HG02588 (cell line): ENCODE data around the gene SEC14L6.

Experiments
- ATAC-seq: cut with Tn5 transposase; IDR thresholded peaks from one replicate; pipeline ENCODE4 v1.9.1; 2021; ENCODE audit warnings: mild to moderate bottlenecking, moderate library complexity; ENCODE audit not compliant: unreplicated experiment

SEC14L6 gene

DNA sequence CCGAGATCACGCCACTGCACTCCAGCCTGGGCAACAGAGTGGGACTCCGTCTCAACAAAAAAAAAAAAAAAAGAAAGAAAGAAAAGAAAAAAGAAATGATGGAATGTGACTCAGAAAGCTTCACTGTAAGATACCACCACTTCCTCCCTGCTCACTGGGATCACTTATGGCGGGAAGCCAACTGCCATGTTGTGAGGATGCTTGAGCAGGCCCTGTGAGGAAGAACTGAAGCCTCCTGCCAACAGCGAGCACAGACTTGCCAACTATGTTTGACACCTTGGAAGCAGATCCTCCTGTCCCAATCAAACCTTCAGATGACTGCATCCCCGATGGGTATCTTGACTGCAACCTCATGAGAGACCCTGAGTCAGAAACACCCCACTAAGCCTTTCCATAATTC, 8.3 kb downstream of the SEC14L6 start:
- ATAC-seq, result no peak

DNA sequence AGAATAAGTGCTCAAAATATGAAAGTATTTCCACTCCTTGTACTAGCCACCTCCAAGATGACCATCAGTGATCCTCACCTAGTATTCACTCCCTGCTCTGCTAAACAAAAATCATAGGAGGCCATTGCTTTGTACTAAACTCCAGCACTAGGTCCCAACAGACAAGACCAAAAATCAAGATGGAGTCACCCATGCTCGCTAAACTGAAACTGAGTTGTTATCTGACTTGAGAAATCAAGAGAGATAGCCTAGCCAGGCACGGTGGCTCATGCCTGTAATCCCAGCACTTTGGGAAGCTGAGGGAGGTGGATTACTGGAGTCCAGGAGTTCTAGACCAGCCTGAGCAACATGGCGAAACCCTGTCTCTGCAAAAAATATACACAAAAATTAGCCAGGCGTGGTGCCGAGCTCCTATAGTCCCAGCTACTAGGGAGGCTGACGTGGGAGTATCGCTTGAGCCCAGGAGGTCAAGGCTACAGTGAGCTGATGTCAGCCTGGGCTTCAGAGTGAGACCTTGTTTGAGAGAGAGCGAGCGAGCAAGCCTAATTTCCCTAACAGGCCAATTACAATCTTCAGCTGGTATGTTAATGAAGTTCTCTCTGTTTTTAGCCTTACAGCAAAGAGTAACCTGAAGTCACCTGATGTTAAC, 9.3 kb downstream of the SEC14L6 start:
- no peak for ATAC-seq

DNA sequence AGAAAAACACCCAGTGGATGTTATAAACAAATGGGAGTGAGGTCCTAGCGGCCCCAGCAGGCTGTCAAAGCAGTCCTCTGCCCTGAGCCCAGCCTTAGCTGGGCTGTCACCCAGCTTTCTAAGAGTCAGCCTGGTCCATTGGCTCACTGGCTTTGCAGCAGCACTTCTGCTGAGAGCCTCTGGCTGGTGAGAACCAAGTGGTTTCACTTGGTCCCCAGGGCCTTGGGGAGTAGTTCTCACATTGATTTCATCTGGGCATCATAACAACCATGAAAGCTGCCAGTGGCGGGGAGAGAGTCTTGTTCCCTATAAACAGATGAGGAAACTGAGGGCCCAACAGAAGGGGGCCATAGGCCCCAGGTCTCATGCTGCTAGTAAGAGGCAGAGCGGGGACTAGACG, 11.4 kb downstream of the SEC14L6 start:
- ATAC-seq, result no peak

DNA sequence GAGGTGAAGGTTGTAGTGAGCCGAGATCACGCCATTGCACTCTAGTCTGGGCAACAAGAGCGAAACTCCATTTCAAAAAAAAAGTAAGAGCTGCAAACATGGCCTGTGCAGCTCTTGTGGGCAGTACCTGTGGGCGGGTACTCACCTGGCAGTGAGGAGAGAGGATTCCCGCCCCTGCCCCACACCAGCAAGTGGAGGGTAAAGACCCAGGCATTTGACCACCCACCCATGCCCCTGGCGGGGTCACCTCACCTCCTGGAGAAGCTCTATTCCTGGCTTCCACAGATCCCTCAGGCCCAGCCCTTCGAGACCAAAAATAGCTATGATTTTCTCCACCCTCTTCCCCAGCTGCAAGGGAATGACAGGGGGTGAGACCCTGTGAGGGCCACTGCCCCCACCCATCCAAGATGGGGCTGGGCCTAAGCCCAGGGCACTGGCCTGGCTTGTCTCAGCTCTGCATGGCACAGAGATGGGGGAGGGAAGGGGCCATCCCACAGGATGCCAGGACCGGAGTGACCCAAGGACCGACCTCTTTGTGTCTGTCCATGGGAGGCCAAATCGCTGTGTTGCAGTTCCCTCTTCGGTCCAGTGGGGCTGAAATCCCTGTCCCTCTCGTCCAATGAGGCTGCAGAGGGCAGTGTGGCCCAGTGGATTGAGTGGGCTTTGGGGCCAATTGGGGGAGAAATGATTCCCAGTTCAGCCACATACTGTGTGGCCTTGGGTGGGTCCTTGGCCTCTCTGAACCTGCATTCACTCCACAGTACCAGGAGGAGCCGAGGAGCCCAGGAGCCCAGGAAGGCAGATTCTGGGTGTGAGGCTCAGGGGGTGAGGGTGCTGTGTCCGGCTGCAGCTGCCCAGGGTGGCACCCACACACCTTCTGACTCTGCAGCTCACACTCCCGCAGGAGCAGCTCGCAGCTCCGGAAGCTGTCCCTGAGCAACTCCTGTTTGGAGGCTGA, 14.6 kb downstream of the SEC14L6 start:
- ATAC-seq, result no peak

DNA sequence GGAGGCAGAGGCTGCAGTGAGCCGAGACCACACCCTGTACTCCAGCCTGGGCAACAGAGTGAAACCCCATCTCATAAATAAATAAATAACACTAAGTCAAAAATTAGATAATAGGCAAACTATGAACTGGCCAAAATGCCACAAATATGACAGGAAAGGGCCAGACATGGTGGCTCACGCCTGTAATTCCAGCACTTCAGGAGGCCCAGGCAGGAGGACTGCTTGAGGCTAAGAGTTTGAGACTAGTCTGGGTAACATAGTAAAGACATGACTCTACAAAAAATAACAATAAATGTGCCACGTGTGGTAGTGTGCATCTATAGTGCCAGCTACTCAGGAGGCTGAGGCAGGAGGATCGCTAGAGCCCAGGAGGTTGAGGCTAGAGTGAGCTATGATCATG, 19.9 kb downstream of the SEC14L6 start:
- ATAC-seq, result no peak

DNA sequence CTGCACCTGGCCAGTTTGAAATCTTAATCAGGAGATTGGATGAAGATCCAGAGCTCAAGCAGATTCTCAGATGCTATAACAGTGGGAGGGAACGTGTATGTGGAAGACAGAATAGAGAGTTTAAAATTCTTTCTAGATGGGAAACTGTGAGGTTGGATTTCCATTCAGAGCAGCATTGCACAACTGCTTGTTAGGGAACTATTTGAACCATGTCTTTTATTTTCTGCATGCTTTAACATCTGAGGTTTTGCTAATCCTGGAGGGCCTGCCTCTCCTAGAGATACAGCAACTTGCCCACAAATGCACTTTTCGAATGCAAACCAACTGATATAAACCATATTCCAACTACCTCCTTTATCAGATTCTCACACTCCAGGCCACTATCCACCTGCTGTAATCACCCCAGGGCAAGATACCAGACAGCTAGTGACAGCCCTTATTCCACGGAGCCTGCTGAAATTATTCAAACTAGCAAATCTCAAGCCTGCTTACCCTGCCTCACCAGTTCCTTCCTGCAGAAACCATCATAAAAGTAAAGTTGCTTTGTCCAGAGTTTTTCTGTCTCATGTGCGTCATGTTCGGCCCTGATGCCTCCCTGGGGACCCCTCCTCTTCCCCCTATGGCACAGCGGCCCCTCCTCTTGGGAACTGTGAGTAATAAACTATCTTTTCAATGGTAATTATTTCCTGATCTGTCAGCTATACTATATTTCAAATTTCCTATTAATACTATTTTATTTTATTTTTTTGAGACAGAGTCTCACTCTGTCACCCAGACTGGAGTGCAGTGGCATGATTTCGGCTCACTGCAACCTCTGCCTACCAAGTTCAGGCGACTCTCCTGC, 22.7 kb downstream of the SEC14L6 start:
- no peak for ATAC-seq

DNA sequence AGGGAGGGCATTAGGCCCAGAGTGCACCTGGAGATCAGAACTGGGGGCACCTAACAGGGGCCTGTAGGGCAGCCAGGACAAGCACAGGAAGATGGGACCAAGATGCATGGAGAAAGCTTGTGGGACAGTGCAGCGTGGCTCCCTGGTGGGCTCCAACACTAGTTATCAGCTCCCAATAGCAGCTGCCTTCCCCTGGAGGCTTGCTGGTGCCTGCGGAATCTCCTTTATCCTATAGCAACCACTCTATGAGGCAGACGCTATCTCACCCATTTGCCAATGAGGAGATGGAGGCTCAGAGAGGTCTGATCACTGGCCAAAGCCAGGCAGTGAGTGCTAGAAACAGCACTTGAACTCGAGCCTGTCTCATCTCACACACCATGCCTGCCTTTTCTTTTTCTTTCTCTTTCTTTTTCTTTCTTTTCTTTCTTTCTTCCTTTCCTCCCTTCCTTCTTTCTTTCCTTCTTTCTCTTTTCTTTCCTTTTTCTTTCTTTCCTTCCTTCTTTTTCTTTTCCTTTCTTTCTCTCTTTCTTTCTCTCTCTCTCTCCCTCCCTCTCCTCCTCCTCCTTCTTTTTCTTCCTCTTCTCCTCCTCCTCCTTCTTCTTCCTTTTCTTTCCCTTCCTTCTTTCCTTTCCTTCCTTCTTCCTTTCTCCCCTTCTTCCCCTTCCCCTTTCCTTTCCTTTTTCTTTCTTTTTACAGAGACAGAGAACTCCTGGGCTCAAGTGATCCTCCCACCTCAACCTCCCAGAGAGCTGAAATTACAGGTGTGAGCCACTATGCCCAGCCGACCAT, 25.0 kb downstream of the SEC14L6 start:
- no peak for ATAC-seq

DNA sequence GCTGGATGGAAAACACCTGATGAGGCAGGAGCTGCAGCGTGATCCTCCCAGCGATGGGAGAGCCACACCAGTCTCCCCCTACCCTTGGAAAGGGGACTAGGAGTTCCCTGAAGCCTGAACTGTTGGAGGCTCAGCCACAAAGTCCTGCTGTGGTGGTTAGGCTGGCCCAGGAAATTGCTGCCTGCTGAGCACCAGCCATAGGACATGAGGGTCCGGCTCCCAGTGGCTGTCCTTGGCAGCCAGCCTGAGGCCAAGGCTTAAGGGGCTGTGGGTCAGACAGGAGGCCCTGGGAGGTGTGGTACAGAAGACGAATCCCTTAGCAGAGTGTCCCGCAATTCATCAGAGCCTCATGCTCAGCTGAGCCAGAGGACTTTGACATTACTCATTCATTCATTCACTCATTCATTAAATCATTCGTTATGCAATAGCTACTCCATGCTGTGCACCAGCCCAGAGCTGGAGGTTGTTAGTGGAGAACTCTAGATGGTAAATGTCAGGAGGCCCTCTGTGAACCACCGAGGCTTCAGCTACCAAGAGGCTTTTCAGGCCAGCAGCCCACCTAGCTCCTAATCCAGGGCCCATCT, 26.6 kb downstream of the SEC14L6 start:
- no peak for ATAC-seq

DNA sequence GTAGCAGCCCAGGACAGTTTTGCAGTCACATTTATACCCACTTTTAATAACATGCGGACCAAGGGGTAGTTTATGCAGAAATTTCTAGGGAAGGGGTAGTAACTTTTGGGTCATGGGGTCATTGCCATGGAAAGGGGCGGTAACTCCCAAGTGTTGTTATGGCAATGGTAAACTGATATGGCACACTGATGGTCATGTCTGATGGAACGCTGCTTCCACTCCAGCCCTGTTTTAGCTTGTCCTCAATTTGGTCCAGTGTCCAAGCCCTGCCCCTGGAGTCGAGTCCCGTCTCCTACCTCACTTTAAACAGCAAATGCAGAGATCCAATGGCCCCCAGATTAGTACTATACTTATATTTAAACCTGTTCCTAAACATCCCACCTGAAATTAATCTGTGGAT, 29.8 kb downstream of the SEC14L6 start:
- ATAC-seq, result no peak

DNA sequence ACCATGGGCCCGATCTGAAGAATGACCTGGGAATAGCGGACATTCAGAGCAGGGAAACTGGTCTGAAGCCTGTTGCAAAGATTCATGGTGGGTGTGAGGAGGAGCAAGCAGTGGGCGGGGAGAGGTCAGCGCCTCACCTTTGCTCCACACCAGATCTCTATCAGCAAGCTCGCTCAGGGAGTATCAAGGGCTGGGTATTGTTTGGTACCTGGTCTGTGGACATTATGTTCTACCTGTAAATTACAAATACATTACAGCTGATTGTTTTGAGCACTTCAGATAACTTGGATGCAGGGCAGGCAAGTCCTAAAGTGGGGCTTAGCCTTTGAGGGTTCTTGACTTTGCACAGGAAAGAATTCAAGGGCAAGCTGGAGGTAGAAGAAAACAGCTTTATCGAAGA, 30.3 kb downstream of the SEC14L6 start:
- no peak for ATAC-seq

DNA sequence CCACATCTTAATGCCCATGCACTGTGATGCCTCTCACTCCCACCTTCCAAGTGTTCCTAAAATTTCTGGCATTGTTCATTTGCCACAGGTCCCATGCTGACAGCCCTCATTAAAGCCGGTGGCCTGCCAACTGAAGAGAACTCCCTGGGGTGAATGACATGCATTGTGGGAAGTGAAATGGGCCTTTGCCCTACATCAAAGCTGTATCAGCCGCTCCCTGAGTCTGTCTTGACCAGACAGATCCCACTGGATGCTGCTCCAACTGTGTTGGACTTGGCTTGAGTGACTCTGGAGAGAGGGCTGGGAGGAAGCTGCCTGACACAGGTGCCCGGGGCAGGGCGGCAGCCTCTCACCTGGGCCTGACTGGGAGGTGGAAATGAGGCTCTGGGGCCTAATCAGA, 32.3 kb downstream of the SEC14L6 start:
- ATAC-seq, result no peak

DNA sequence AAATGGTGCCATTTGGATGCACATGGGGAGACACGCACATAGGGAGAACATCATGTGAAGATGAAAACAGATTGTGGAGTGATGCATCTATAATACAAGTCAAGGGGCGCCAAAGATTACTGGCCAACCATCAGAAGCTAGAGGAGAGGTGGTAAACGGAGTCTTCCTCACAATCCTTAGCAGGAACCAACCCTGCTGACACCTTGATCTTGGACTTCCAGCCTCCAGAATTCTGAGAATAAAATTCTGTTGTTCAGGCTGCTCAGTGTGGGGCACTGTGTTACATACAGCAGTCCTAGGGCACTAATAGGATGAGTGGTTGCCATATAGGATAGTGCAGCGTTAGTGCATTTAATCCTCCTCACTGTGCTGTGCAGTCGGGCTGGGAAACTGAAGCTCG, 33.1 kb downstream of the SEC14L6 start:
- no peak for ATAC-seq

DNA sequence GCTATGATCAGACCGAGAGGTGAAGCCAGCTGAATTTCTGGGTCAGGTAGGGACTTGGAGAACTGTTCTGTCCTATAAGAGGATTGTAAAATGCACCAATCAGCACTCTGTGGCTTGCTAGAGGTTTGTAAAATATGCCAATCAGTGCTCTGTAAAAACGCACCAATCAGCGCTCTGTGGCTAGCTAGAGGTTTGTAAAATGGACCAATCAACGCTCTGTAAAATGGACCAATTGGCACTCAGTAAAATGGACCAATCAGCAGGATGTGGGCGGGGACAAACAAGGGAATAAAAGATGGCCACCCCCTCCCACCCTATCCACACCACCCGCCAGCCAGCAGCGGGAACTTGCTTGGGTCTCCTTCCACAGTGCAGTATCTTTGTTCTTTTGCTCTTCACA, 34.6 kb downstream of the SEC14L6 start:
- ATAC-seq, result no peak

DNA sequence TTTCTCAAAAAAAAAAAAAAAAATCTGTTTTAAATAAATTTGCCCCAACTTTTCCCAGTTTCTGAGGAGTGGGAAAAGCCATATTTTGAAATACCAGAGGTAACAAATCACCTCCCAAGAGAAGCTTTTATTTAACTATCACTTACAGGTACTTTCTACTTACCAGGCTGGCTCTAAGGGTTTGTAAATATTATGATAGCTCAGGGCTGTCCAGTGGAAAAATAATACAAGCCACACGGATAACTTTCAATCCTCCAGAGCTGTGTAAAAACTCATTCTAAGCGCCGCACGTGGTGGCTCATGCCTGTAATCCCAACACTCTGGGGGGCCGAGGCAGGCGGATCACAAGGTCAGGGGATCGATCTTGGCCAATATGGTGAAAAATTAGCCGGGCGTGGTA, 35.4 kb downstream of the SEC14L6 start:
- no peak for ATAC-seq

DNA sequence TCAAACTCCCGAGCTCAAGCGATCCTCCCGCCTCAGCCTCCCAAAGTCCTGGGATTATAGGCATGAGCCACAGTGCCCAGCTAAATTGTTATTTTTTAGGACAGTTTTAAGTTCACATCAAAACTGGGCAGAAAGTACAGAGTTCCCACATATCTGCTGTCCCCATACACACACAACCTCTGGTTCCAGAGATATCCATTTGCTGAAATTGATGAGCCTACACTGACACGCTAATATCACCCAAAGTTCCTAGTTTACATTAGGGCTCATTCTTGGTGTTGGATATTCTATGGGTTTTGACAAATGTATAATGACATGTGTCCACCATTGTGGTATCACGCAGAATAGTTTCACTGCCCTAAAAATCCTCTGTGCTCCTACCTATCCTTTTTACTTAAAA, 38.3 kb downstream of the SEC14L6 start:
- no peak for ATAC-seq

DNA sequence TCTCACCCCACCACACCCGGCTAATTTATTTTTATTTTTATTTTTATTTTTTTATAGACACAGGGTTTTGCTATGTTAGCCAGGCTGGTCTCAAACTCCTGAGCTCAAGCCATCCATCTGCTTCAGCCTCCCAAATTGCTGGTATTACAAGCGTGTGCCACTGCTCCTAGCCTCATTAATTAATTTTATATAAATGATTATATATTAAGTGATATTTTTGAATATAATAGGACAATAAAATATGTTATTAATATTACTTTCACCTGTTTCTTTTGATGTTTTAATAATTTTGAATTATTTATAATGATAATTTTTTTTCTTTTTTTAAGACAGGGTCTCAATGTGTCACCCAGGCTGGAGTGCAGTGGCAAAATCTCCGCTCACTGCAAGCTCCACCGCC, 38.9 kb downstream of the SEC14L6 start:
- no peak for ATAC-seq

DNA sequence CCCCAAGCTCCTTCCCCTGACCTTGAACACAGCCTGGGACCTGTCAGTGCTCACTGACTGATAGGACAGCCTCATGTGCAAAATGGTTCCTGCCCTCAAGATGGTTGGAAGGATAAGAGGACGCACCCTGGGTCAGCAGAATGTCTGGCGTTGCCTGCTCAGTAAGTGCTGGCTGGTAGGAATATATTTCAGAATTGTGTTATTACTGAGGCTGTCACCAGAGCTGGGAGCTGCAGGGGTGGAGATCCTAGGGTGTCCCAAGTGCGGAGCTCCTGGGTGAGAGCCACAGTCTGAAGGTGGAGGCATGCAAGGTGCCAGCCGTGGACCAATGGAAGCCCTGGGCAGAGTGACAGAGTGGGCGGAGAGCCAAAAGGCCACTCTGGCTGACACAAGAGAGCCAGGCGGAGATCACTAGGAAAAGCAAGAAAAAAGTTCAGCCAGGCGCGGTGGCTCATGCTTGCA, 40.0 kb downstream of the SEC14L6 start:
- ATAC-seq, result no peak

DNA sequence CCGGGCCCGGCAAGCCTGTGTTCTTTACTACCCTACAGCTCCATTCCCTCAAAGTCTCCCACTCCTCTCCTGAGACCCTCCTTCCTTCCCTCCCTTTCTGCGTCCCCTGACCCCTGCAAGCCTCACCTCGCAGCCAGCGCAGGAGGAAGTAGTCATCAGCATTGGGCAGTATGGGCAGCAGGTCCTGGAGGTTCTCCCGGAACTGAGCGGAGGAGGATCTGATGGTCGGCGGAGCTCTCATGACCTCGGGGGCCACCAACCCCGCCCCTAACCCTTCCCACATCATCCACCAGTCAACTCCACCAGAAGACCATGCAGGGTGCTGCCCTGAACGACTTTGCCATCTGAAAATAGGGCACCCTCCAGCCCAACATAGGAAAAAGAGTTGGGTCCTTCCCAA, 43.0 kb downstream of the SEC14L6 start:
- ATAC-seq, result no peak

DNA sequence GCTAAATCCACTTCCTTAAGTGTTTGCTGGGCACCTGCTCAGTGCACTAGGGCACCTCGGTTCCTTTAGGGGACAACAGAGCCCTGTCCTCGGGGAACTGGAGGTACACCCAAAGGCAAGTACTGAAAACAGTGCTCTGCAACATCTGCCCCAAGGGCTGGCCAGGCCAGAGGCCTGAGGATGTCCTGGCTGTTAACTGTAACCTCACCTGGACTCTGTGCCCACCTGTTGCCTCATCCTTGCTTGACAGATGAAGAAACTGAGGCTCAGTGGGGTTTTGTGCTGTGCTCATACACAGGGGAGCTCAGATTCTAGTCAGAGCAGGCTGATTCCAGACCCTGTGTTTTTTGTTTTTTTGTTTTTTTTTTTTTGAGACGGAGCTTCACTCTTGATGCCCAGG, 43.6 kb downstream of the SEC14L6 start:
- no peak for ATAC-seq

DNA sequence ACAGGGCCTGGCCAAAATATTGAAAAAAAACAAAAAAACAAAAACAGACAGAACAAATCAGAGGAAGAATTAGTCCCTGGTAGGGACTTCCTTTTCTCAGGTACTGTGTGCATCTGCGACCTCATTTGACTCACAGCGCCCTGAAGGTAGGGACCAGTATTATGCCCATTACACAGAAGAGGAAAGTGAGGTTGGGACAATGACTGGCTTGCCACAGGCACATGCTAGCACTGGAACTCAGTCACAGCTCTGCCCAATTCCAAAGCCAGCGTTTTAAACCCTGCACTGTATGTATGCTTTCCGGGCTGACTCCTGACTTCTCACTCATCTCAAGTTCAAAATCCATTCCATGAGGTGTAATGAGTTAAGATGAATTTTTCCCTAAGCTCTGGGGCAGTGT, 44.4 kb downstream of the SEC14L6 start:
- no peak for ATAC-seq
